H7 (cell line): ENCODE measurements around the gene MICOS13. TPM values are rescaled to one million over a fixed set of nuclear protein-coding genes. Genes with fewer than 3 reads are reported as not detected.

Source experiments
- DNase-seq: peaks from one replicate; pipeline ENCODE4 v3.0.0; 2012
- H3K27me3 ChIP-seq: 2 replicates; pipeline ENCODE4 v1.6.0; 2011; ENCODE audit warnings: mild to moderate bottlenecking, low read length; ENCODE audit not compliant: control insufficient read depth, insufficient read depth
- H3K36me3 ChIP-seq: replicated peaks from 2 replicates; pipeline ENCODE4 v1.5.1; 2011; ENCODE audit warnings: low read length; ENCODE audit not compliant: control insufficient read depth, insufficient read depth
- H3K4me3 ChIP-seq: 2 replicates; pipeline ENCODE4 v1.5.1; 2011; ENCODE audit warnings: low read depth, mild to moderate bottlenecking, control low read depth, low read length, moderate library complexity; ENCODE audit not compliant: insufficient read depth
- total RNA-seq: library from RNA; depleted of rRNA; stranded (reverse); fragments of >200 nt; shearing (Covaris generic); gene quantifications from 2 replicates; pipeline ENCODE4 v1.2.3, GENCODE V29; 2014

Gene MICOS13
- total RNA-seq, 1 experiment from 2014 or later, result 71.4 TPM

- Histone ChIP-seq H3K4me3 (no peak overlapping the region), H3K27me3 (no peaks in the 10 kb centered on the region), H3K36me3 (peaks cover 7% of the 10 kb centered on the region)
- no peak for DNase-seq
Measured at GRCh38 chr19:5672708-5673459, 7.4 kb downstream of the MICOS13 start.

GRCh38 chr19:5671600-5671999, 8.7 kb downstream of the MICOS13 start:
- Histone ChIP-seq H3K4me3 (no peak overlapping the region), H3K27me3 (no peaks in the 10 kb centered on the region), H3K36me3 (peaks cover 13% of the 10 kb centered on the region)
- no peak for DNase-seq

GRCh38 chr19:5669212-5669611, 11.1 kb downstream of the MICOS13 start:
- H3K27me3 ChIP-seq, result no peaks in the 10 kb centered on the region
- peaks cover 31% of the 10 kb centered on the region for H3K36me3 ChIP-seq
- no peak for DNase-seq
- no peak overlapping the region for H3K4me3 ChIP-seq

- H3K36me3 ChIP-seq, result peaks cover 40% of the 10 kb centered on the region
- peak; percentile 91 for DNase-seq
- H3K4me3 ChIP-seq, result no peak overlapping the region
- H3K27me3 ChIP-seq, result no peaks in the 10 kb centered on the region
Measured at GRCh38 chr19:5667751-5668271, 12.5 kb downstream of the MICOS13 start.

GRCh38 chr19:5666921-5667610, 13.2 kb downstream of the MICOS13 start:
- no peak for DNase-seq
- Histone ChIP-seq H3K36me3 (peaks cover 43% of the 10 kb centered on the region), H3K27me3 (no peaks in the 10 kb centered on the region), H3K4me3 (no peak overlapping the region)

- no peak for DNase-seq
- peaks cover 48% of the 10 kb centered on the region for H3K36me3 ChIP-seq
- H3K27me3 ChIP-seq, result no peaks in the 10 kb centered on the region
- no peak overlapping the region for H3K4me3 ChIP-seq
Measured at GRCh38 chr19:5665781-5666513, 14.4 kb downstream of the MICOS13 start.

GRCh38 chr19:5664515-5664914, 15.8 kb downstream of the MICOS13 start:
- no peak for DNase-seq
- peaks cover 51% of the 10 kb centered on the region for H3K36me3 ChIP-seq
- no peaks in the 10 kb centered on the region for H3K27me3 ChIP-seq
- H3K4me3 ChIP-seq, result no peak overlapping the region

- Histone ChIP-seq H3K4me3 (no peak overlapping the region), H3K36me3 (peaks cover 48% of the 10 kb centered on the region), H3K27me3 (no peaks in the 10 kb centered on the region)
- DNase-seq, result no peak
Measured at GRCh38 chr19:5663904-5664303, 16.4 kb downstream of the MICOS13 start.

GRCh38 chr19:5661483-5661882, 18.8 kb downstream of the MICOS13 start:
- no peaks in the 10 kb centered on the region for H3K27me3 ChIP-seq
- H3K36me3 ChIP-seq, result peaks cover 48% of the 10 kb centered on the region
- H3K4me3 ChIP-seq, result no peak overlapping the region
- no peak for DNase-seq

GRCh38 chr19:5655412-5655811, 24.9 kb downstream of the MICOS13 start:
- Histone ChIP-seq H3K4me3 (no peak overlapping the region), H3K36me3 (peaks cover 49% of the 10 kb centered on the region), H3K27me3 (no peaks in the 10 kb centered on the region)
- no peak for DNase-seq

- H3K36me3 ChIP-seq, result peaks cover 49% of the 10 kb centered on the region
- no peak for DNase-seq
Measured at GRCh38 chr19:5654931-5655330, 25.4 kb downstream of the MICOS13 start.

GRCh38 chr19:5652261-5652660, 28.1 kb downstream of the MICOS13 start:
- Histone ChIP-seq H3K4me3 (no peak overlapping the region), H3K36me3 (peaks cover 54% of the 10 kb centered on the region), H3K27me3 (no peaks in the 10 kb centered on the region)
- no peak for DNase-seq

More at GRCh38 chr19:5654931-5655330, 25.4 kb downstream of the MICOS13 start:
- Histone ChIP-seq H3K27me3 (no peaks in the 10 kb centered on the region), H3K4me3 (no peak overlapping the region)

GRCh38 chr19:5651361-5651760, 29.0 kb downstream of the MICOS13 start:
- Histone ChIP-seq H3K4me3 (no peak overlapping the region), H3K36me3 (peaks cover 60% of the 10 kb centered on the region), H3K27me3 (no peaks in the 10 kb centered on the region)
- no peak for DNase-seq

- Histone ChIP-seq H3K27me3 (no peaks in the 10 kb centered on the region), H3K36me3 (peaks cover 60% of the 10 kb centered on the region), H3K4me3 (no peak overlapping the region)
- no peak for DNase-seq
Measured at GRCh38 chr19:5648464-5648863, 31.9 kb downstream of the MICOS13 start.
